ENCODE results near the gene HADHA. TPM values are rescaled to one million over a fixed set of nuclear protein-coding genes. Genes with fewer than 3 reads are reported as not detected.

HADHA gene
- total RNA-seq, 1 donor from 2014 or later, result 174 TPM

GRCh38 chr2:26161926-26162325 is 82.5 kb downstream of the HADHA start:
- Histone ChIP-seq H3K4me1 (ENCODE audit: control insufficient read depth in 3 of 3, insufficient read depth in 3 of 3, low read length in 3 of 3) (peaks cover 2 to 5% (median 4%) of the 10 kb centered on the region in 3 donors), H3K9ac (ENCODE audit: low read depth in 1 of 3, low read length in 3 of 3) (no peak overlapping the region)

GRCh38 chr2:26157580-26157979 is 86.9 kb downstream of the HADHA start:
- Histone ChIP-seq H3K9ac (ENCODE audit: low read depth in 1 of 3, low read length in 3 of 3) (no peak overlapping the region), H3K9me3 (ENCODE audit: control insufficient read depth in 3 of 3, low read length in 3 of 3) (no peaks in the 10 kb centered on the region), H3K36me3 (ENCODE audit: control insufficient read depth in 3 of 3, insufficient read depth in 3 of 3, low read length in 3 of 3) (no peaks in the 10 kb centered on the region), H3K27ac (ENCODE audit: low read depth, low read length) (no peak overlapping the region), H3K4me3 (ENCODE audit: low read length in 3 of 3) (no peak overlapping the region), H3K4me1 (ENCODE audit: control insufficient read depth in 3 of 3, insufficient read depth in 3 of 3, low read length in 3 of 3) (no peaks in the 10 kb centered on the region), H3K27me3 (ENCODE audit: control insufficient read depth in 3 of 3, insufficient read depth in 3 of 3, low read length in 3 of 3) (no peaks in the 10 kb centered on the region)

More at GRCh38 chr2:26161926-26162325, 82.5 kb downstream of the HADHA start:
- H3K4me3 ChIP-seq (ENCODE audit: low read length in 3 of 3), result no peak overlapping the region
- no peaks in the 10 kb centered on the region for H3K9me3 ChIP-seq (ENCODE audit: control insufficient read depth in 3 of 3, low read length in 3 of 3)
- H3K27me3 ChIP-seq (ENCODE audit: control insufficient read depth in 3 of 3, insufficient read depth in 3 of 3, low read length in 3 of 3), result no peaks in the 10 kb centered on the region
- H3K27ac ChIP-seq (ENCODE audit: low read depth, low read length), result no peak overlapping the region
- H3K36me3 ChIP-seq (ENCODE audit: control insufficient read depth in 3 of 3, insufficient read depth in 3 of 3, low read length in 3 of 3), result no peaks in the 10 kb centered on the region

GRCh38 chr2:26150243-26150642 is 94.2 kb downstream of the HADHA start:
- no peaks in the 10 kb centered on the region for H3K4me1 ChIP-seq (ENCODE audit: control insufficient read depth in 3 of 3, insufficient read depth in 3 of 3, low read length in 3 of 3)

GRCh38 chr2:26148501-26148900 is 95.9 kb downstream of the HADHA start:
- no peaks in the 10 kb centered on the region for H3K4me1 ChIP-seq (ENCODE audit: control insufficient read depth in 3 of 3, insufficient read depth in 3 of 3, low read length in 3 of 3)
- H3K9ac ChIP-seq (ENCODE audit: low read depth in 1 of 3, low read length in 3 of 3), result no peak overlapping the region
- no peak overlapping the region for H3K4me3 ChIP-seq (ENCODE audit: low read length in 3 of 3)
- H3K27ac ChIP-seq (ENCODE audit: low read depth, low read length), result no peak overlapping the region
- H3K36me3 ChIP-seq (ENCODE audit: control insufficient read depth in 3 of 3, insufficient read depth in 3 of 3, low read length in 3 of 3), result no peaks in the 10 kb centered on the region
- H3K27me3 ChIP-seq (ENCODE audit: control insufficient read depth in 3 of 3, insufficient read depth in 3 of 3, low read length in 3 of 3), result peaks cover 0 to 16% (median 2%) of the 10 kb centered on the region in 3 donors
- H3K9me3 ChIP-seq (ENCODE audit: control insufficient read depth in 3 of 3, low read length in 3 of 3), result no peaks in the 10 kb centered on the region

More at GRCh38 chr2:26150243-26150642, 94.2 kb downstream of the HADHA start:
- no peak overlapping the region for H3K27ac ChIP-seq (ENCODE audit: low read depth, low read length)
- no peak overlapping the region for H3K9ac ChIP-seq (ENCODE audit: low read depth in 1 of 3, low read length in 3 of 3)
- no peak overlapping the region for H3K4me3 ChIP-seq (ENCODE audit: low read length in 3 of 3)
- peaks cover 0 to 16% (median 2%) of the 10 kb centered on the region in 3 donors for H3K27me3 ChIP-seq (ENCODE audit: control insufficient read depth in 3 of 3, insufficient read depth in 3 of 3, low read length in 3 of 3)
- no peaks in the 10 kb centered on the region for H3K9me3 ChIP-seq (ENCODE audit: control insufficient read depth in 3 of 3, low read length in 3 of 3)
- H3K36me3 ChIP-seq (ENCODE audit: control insufficient read depth in 3 of 3, insufficient read depth in 3 of 3, low read length in 3 of 3), result no peaks in the 10 kb centered on the region

DNA sequence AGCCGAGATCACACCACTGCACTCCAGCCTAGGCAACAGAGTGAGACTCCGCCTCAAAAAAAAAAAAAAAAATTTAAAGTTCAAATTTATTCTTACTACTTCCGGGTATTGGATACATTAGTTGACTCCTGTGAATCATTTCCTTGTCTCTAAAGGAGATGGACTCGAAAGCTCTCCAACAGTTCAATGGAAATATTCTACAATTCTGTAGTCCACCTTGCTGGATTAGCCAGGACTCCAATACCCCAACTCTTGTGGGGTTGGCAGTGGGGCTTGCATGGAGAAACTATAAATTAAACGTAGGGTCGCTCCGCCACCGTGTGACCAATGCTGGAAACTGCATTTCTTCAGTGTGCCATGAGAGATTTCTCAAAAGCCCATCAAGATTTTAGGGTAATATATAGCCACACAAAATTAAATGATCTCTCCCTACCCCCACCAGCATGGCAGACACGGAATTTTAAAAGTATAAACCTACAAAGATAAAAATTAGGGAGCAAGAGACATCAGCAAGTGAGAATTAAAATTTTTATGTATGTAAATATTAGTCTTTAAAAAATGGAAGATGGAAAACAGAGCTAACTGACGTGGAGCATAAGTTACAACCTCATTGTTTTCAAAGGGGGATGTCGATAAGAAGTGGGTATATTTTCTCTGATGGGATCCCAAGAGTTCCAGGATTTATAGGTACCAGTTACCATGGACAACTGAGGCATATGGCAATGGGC is 99.3 kb downstream of the HADHA start:
- Histone ChIP-seq H3K9me3 (ENCODE audit: control insufficient read depth in 3 of 3, low read length in 3 of 3) (no peaks in the 10 kb centered on the region), H3K27ac (ENCODE audit: low read depth, low read length) (no peak overlapping the region), H3K9ac (ENCODE audit: low read depth in 1 of 3, low read length in 3 of 3) (no peak overlapping the region), H3K4me1 (ENCODE audit: control insufficient read depth in 3 of 3, insufficient read depth in 3 of 3, low read length in 3 of 3) (no peaks in the 10 kb centered on the region), H3K4me3 (ENCODE audit: low read length in 3 of 3) (peak overlapping the region in 1 of 3 donors; percentile 24), H3K27me3 (ENCODE audit: control insufficient read depth in 3 of 3, insufficient read depth in 3 of 3, low read length in 3 of 3) (peaks cover 0 to 12% (median 0%) of the 10 kb centered on the region in 3 donors), H3K36me3 (ENCODE audit: control insufficient read depth in 3 of 3, insufficient read depth in 3 of 3, low read length in 3 of 3) (no peaks in the 10 kb centered on the region)

DNA sequence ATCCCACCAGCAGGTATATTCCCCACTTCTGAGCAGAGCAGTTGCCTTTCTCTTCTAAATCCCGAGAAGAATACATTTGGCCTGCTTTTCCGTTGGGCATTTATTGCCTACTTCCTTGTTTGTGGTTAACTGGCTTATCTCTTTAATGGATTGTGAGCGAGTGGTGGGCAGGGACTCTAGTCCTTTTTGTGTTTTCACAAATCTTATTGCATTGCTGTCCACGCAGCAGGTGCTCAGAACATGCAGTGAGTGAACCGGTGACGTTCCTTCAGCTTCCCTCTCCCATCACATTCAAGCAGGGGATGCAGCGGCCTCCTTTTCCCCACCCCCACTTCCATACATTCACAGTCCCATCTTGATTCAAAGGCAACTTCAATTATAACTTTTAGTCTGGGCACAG is 100.4 kb downstream of the HADHA start:
- no peak overlapping the region for H3K9ac ChIP-seq (ENCODE audit: low read depth in 1 of 3, low read length in 3 of 3)
- H3K27me3 ChIP-seq (ENCODE audit: control insufficient read depth in 3 of 3, insufficient read depth in 3 of 3, low read length in 3 of 3), result peaks cover 0 to 3% (median 0%) of the 10 kb centered on the region in 3 donors
- H3K9me3 ChIP-seq (ENCODE audit: control insufficient read depth in 3 of 3, low read length in 3 of 3), result no peaks in the 10 kb centered on the region
- no peak overlapping the region for H3K27ac ChIP-seq (ENCODE audit: low read depth, low read length)
- no peaks in the 10 kb centered on the region for H3K4me1 ChIP-seq (ENCODE audit: control insufficient read depth in 3 of 3, insufficient read depth in 3 of 3, low read length in 3 of 3)
- no peaks in the 10 kb centered on the region for H3K36me3 ChIP-seq (ENCODE audit: control insufficient read depth in 3 of 3, insufficient read depth in 3 of 3, low read length in 3 of 3)
- no peak overlapping the region for H3K4me3 ChIP-seq (ENCODE audit: low read length in 3 of 3)

- no peaks in the 10 kb centered on the region for H3K4me1 ChIP-seq (ENCODE audit: control insufficient read depth in 3 of 3, insufficient read depth in 3 of 3, low read length in 3 of 3)
- H3K9ac ChIP-seq (ENCODE audit: low read depth in 1 of 3, low read length in 3 of 3), result no peak overlapping the region
- H3K4me3 ChIP-seq (ENCODE audit: low read length in 3 of 3), result no peak overlapping the region
- no peaks in the 10 kb centered on the region for H3K9me3 ChIP-seq (ENCODE audit: control insufficient read depth in 3 of 3, low read length in 3 of 3)
- no peaks in the 10 kb centered on the region for H3K36me3 ChIP-seq (ENCODE audit: control insufficient read depth in 3 of 3, insufficient read depth in 3 of 3, low read length in 3 of 3)
- no peaks in the 10 kb centered on the region for H3K27me3 ChIP-seq (ENCODE audit: control insufficient read depth in 3 of 3, insufficient read depth in 3 of 3, low read length in 3 of 3)
- no peak overlapping the region for H3K27ac ChIP-seq (ENCODE audit: low read depth, low read length)
These were observed 103.2 kb downstream of the HADHA start for GRCh38 chr2:26141145-26141769.

Other genes with a start within 250 kb of the HADHA start
- 49.1 TPM for gene RAB10, start 210.5 kb downstream of the HADHA start, total RNA-seq
- gene GAREM2, start 71.5 kb downstream of the HADHA start, total RNA-seq, result 1.0 TPM
- gene HADHB, start 307 bp upstream of the HADHA start, total RNA-seq, result 118 TPM
- 13.0 TPM for gene SELENOI, start 101.5 kb upstream of the HADHA start, total RNA-seq
- not detected for gene ADGRF3, start 102.2 kb upstream of the HADHA start, total RNA-seq
- gene DRC1, start 157.3 kb upstream of the HADHA start, total RNA-seq, result 2.1 TPM
- gene OTOF, start 233.5 kb upstream of the HADHA start, total RNA-seq, result 5.2 TPM